GM12801 (cell line): ENCODE data around the gene USH2A.

ENCODE experiments used
- TF ChIP-seq, protein P1 (sequence below): IDR thresholded peaks from one replicate; pipeline ENCODE4 v1.5.1; 2011; ENCODE audit warnings: control low read depth; ENCODE audit not compliant: insufficient read length; ENCODE audit errors: extremely low read depth

The USH2A gene

GRCh38 chr1:215667761-215668160 is 755.5 kb downstream of the USH2A start:
- TF ChIP-seq, protein P1, sequence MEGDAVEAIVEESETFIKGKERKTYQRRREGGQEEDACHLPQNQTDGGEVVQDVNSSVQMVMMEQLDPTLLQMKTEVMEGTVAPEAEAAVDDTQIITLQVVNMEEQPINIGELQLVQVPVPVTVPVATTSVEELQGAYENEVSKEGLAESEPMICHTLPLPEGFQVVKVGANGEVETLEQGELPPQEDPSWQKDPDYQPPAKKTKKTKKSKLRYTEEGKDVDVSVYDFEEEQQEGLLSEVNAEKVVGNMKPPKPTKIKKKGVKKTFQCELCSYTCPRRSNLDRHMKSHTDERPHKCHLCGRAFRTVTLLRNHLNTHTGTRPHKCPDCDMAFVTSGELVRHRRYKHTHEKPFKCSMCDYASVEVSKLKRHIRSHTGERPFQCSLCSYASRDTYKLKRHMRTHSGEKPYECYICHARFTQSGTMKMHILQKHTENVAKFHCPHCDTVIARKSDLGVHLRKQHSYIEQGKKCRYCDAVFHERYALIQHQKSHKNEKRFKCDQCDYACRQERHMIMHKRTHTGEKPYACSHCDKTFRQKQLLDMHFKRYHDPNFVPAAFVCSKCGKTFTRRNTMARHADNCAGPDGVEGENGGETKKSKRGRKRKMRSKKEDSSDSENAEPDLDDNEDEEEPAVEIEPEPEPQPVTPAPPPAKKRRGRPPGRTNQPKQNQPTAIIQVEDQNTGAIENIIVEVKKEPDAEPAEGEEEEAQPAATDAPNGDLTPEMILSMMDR, result no peak

- TF ChIP-seq, protein P1, result no peak
These were observed 758.0 kb downstream of the USH2A start for GRCh38 chr1:215665215-215665614.

- TF ChIP-seq, protein P1, result no peak
These were observed 762.2 kb downstream of the USH2A start for GRCh38 chr1:215661033-215661432.

GRCh38 chr1:215660259-215660658 is 763.0 kb downstream of the USH2A start:
- TF ChIP-seq, protein P1, result no peak

GRCh38 chr1:215657047-215657446 is 766.2 kb downstream of the USH2A start:
- TF ChIP-seq, protein P1, result no peak

- TF ChIP-seq, protein P1, result no peak
These were observed 770.9 kb downstream of the USH2A start for GRCh38 chr1:215652371-215652770.

DNA sequence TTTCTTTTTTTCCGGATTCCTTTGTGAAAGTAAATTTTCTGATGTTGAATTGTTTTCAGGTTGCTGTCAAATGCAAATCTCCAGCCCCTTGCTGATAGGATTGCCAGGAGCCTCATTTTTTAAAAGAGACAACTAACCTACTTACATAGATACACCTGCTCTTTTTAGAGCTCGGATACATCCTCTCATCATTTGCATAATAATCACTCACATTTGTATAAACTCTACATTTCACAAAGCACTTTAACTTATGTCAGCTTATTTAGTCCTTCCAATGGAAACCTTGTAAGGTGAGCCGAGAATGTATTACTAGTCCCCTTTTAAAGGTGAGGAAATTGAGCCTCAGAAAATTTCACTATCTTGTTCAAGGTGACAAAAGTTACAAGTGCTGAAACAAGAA is 771.4 kb downstream of the USH2A start:
- TF ChIP-seq, protein P1, result no peak
